AG04449 (cell line): ENCODE data around the gene PIK3CD.

Experiments used
- CTCF ChIA-PET: fragments of 350-600 bp; formaldehyde crosslinking; extraction: SDS; loops from one replicate; lab custom pipeline; 2021; ENCODE audit warnings: antibody characterized with exemption; lab: Yijun Ruan, JAX
- POLR2A ChIA-PET: fragments of 400-600, 350-600 bp; formaldehyde crosslinking; extraction: SDS; loops from one replicate; lab custom pipeline; 2020; ENCODE audit warnings: antibody characterized with exemption, inconsistent platforms; lab: Yijun Ruan, JAX
- DNase-seq: peaks from one replicate; pipeline ENCODE4 v3.0.0-alpha.2; 2010; ENCODE audit warnings: low read depth, low spot score
- H3K4me3 ChIP-seq: 2 replicates; pipeline ENCODE4 v1.5.1; 2011; ENCODE audit warnings: low read depth, mild to moderate bottlenecking, control low read depth, low read length
- CTCF ChIP-seq: IDR thresholded peaks from one replicate; pipeline ENCODE4 v1.5.1; 2011; ENCODE audit warnings: mild to moderate bottlenecking, moderate library complexity, low read length, control low read depth, inconsistent platforms; ENCODE audit not compliant: insufficient read depth; ENCODE audit errors: missing control alignments

PIK3CD gene

GRCh38 chr1:9628541-9629444 is 22.7 kb upstream of the PIK3CD start:
- CTCF ChIA-PET: interaction anchor here (0.6 to 7.8 kb wide), 18 partner anchors 12 to 315 kb away, joined by 3 to 179 read pairs (median 10); partner anchors contain the start of genes LZIC, NMNAT1 and PIK3CD
- H3K4me3 ChIP-seq: no peak overlapping the region
- TF ChIP-seq CTCF: no peak
- DNase-seq: no peak
- POLR2A ChIA-PET: no interaction called here

- ChIA-PET CTCF (interaction anchor here (1.0 to 7.8 kb wide), 13 partner anchors 11 to 244 kb away, joined by 3 to 179 read pairs (median 29); partner anchors contain the start of gene PIK3CD), POLR2A (no interaction called here)
- H3K4me3 ChIP-seq: no peak overlapping the region
- no peak for DNase-seq
- TF ChIP-seq CTCF: no peak
Measured at GRCh38 chr1:9629445-9630201, 21.9 kb upstream of the PIK3CD start.

GRCh38 chr1:9630331-9631111 is 21.0 kb upstream of the PIK3CD start:
- DNase-seq: no peak
- no peak overlapping the region for H3K4me3 ChIP-seq
- ChIA-PET POLR2A (no interaction called here), CTCF (interaction anchor here (0.9 to 7.8 kb wide), 10 partner anchors 10 to 243 kb away, joined by 3 to 122 read pairs (median 6); no protein-coding TSS in a partner anchor)
- TF ChIP-seq CTCF: no peak

- ChIA-PET CTCF (interaction anchor here (0.9 to 7.8 kb wide), 7 partner anchors 13 to 242 kb away, joined by 3 to 59 read pairs (median 4); no protein-coding TSS in a partner anchor), POLR2A (no interaction called here)
- no peak for DNase-seq
- TF ChIP-seq CTCF: no peak
- no peak overlapping the region for H3K4me3 ChIP-seq
Measured at GRCh38 chr1:9631613-9632012, 19.9 kb upstream of the PIK3CD start.

- CTCF ChIA-PET: no interaction called here
Measured at GRCh38 chr1:9633493-9633892, 18.0 kb upstream of the PIK3CD start.

More at GRCh38 chr1:9633493-9633892, 18.0 kb upstream of the PIK3CD start:
- no peak for DNase-seq
- POLR2A ChIA-PET: no interaction called here
- no peak overlapping the region for H3K4me3 ChIP-seq
- no peak for TF ChIP-seq CTCF
